Breast epithelium (tissue), 4 donors: Measurements from ENCODE around the gene ATF3. TPM values are rescaled to one million over a fixed set of nuclear protein-coding genes. Genes with fewer than 3 reads are reported as not detected.

Experiments
- DNase-seq, 2 donors: peaks; one replicate each; pipeline ENCODE4 v3.0.0-alpha.2; 2019; ENCODE audit warnings: low spot score in 2 of 2
- H3K27ac ChIP-seq, 2 donors: fragments of 200-600 bp; sonication (generic) in 1 of 2; one replicate each; pipeline ENCODE4 v1.5.1; 2016 to 2019; ENCODE audit warnings: mild to moderate bottlenecking in 1 of 2
- H3K27me3 ChIP-seq, 2 donors: fragments of 200-600 bp; sonication (generic) in 1 of 2; one replicate each; pipeline versions ENCODE4 v1.5.1 to v1.6.0; 2017 to 2019; ENCODE audit warnings: control low read depth in 1 of 2, mild to moderate bottlenecking in 1 of 2
- H3K36me3 ChIP-seq: fragments of 200-600 bp; one replicate; pipeline ENCODE4 v1.5.1; 2019
- H3K4me1 ChIP-seq, 2 donors: fragments of 200-600 bp; sonication (generic); one replicate each; pipeline ENCODE4 v1.5.1; 2016 to 2019; ENCODE audit warnings: control low read depth in 1 of 2
- H3K4me3 ChIP-seq, 3 donors: fragments of 200-600 bp; sonication (generic); 1 replicate in 2 of 3; 2 replicates in 1 of 3; pipeline ENCODE4 v1.5.1; 2016 to 2019; ENCODE audit warnings: mild to moderate bottlenecking in 3 of 3, moderate library complexity in 2 of 3
- H3K9me3 ChIP-seq, 2 donors: fragments of 200-600 bp; sonication (generic) in 1 of 2; one replicate each; pipeline ENCODE4 v1.5.1; 2016 to 2019; ENCODE audit warnings: control low read depth in 1 of 2
- POLR2A ChIP-seq: fragments of 450-650 bp; IDR thresholded peaks from one replicate; pipeline ENCODE4 v1.6.1; 2016; ENCODE audit warnings: antibody characterized with exemption, mild to moderate bottlenecking, moderate library complexity
- POLR2AphosphoS5 ChIP-seq, 3 donors: sonication (generic); formaldehyde crosslinking; IDR thresholded peaks; one replicate each; pipeline ENCODE4 v1.6.1; 2017; ENCODE audit warnings: antibody characterized with exemption in 3 of 3
- intact Hi-C: fragments of 100-400 bp; cut with DNase I; formaldehyde crosslinking; loops from one replicate; pipeline ENCODE4 v1.15.1; 2023; ENCODE audit warnings: low total_unique reads
- total RNA-seq, 3 donors: library from RNA; depleted of rRNA; stranded (reverse); fragments of >200 nt; gene quantifications; one replicate each; pipeline ENCODE4 v1.1.0, GENCODE V29; 2016
- TF ChIP-seq, protein P1 (sequence below), 3 donors: fragments of 450-650 bp; IDR thresholded peaks; one replicate each; pipeline ENCODE4 v1.5.1; 2016 to 2017; ENCODE audit warnings: antibody characterized with exemption in 3 of 3, mild to moderate bottlenecking in 3 of 3, moderate library complexity in 3 of 3

Gene ATF3
- total RNA-seq, 3 donors from 2014 or later = 6.7 to 90.9 (median 26.9) TPM

DNA sequence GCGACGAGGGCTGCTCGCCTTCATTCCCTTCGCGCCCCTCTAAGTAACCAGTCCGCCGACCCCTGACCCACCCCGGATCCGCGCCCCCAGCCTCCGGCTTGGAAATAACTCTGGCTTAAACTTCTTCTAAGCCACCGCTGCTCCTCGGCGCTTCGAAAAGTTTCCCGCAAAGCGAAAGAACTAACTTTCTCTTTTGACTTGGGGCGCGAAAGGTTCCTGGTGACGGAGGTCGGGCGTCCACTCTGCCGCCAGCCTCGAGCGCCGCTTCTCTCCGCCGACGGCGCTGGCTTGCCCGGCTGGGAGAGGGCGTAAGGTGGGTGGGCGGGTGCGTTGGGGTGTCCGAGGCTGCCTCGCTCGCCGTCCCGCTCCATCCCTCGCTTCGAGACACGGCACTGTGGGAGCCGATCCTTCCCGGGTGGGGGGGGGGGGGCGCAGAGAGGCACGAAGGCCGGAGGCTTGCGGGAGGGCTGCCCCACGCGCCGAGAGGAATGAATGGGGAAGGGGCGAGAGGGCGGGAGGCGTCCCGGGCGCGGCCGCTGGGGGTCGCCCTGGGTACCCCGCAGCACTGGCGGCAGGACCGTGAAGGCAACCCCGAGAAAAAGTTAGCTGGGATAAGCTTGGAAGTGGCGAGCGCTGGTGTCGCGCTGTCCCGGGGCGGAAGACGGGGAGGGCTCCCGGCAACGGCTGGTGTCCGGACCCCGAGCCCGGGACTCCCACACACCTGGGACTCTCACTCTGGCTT lies 569 bp downstream of the ATF3 start:
- intact Hi-C loops = loop anchor here (5.0 kb wide), 1 partner anchor 42 kb away; no protein-coding TSS in a partner anchor
- no peaks in the 10 kb centered on the region for H3K36me3 ChIP-seq
- H3K27me3 ChIP-seq = no peaks in the 10 kb centered on the region
- TF ChIP-seq POLR2A (no peak), POLR2AphosphoS5 (IDR thresholded peaks at IDR 0.05) (peak in 1 of 3 donors; percentile 13)
- TF ChIP-seq, protein P1, sequence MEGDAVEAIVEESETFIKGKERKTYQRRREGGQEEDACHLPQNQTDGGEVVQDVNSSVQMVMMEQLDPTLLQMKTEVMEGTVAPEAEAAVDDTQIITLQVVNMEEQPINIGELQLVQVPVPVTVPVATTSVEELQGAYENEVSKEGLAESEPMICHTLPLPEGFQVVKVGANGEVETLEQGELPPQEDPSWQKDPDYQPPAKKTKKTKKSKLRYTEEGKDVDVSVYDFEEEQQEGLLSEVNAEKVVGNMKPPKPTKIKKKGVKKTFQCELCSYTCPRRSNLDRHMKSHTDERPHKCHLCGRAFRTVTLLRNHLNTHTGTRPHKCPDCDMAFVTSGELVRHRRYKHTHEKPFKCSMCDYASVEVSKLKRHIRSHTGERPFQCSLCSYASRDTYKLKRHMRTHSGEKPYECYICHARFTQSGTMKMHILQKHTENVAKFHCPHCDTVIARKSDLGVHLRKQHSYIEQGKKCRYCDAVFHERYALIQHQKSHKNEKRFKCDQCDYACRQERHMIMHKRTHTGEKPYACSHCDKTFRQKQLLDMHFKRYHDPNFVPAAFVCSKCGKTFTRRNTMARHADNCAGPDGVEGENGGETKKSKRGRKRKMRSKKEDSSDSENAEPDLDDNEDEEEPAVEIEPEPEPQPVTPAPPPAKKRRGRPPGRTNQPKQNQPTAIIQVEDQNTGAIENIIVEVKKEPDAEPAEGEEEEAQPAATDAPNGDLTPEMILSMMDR (IDR thresholded peaks at IDR 0.05) = peak in 1 of 3 donors; percentile 44
- DNase-seq = peak; percentile 49 to 63
- no peaks in the 10 kb centered on the region for H3K9me3 ChIP-seq
- peak overlapping the region; percentile 74 to 93 (median 82) for H3K4me3 ChIP-seq
- peak overlapping the region; percentile 96 to 99 for H3K27ac ChIP-seq
- no peaks in the 10 kb centered on the region for H3K4me1 ChIP-seq

DNA sequence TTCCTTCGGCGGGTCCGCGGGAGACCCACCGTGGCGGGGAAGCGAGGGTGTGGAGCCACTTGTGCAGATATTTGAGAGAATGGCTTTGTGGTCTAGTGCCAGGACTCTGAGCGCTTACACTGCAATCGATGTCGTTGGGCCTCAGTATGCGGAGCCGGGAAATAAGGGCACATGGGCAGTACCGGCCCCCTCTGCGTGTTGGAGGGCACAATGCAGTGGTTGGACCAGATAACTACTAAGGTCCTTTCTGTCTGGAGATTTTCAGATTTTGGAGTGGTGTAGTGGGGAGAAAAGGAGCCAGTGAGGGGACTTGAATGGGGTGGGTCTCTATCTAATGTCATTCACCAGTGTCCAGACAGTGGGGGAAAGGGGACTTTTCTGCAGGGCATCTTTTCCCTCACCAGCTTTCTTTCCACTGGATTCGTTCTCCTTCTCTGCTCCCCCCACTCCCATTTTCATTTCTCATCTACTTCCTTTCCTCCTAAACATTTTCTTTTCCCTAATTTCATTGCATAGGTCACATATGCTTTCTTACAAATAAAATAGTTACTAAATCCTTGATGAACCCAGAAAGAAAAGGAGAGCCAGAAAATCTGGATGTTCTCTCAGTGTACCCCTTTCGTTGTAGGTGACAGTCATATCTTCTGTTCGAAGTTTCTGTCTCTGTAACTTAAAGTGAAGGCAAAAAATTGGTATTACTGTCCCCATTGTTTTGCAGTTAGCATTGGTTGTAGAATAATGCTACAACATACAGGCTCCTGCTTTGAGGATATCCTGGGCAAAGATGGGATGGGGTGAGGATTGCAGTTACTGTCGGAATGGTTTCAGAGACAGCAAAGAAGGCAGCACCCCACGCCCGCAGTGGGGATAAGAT lies 1.4 kb downstream of the ATF3 start:
- no peak for DNase-seq
- Histone ChIP-seq H3K9me3 (no peaks in the 10 kb centered on the region), H3K36me3 (no peaks in the 10 kb centered on the region), H3K4me1 (no peaks in the 10 kb centered on the region), H3K4me3 (peak overlapping the region; percentile 74 to 93 (median 82)), H3K27me3 (no peaks in the 10 kb centered on the region), H3K27ac (peak overlapping the region; percentile 96 to 99)
- TF ChIP-seq, protein P1 (IDR thresholded peaks at IDR 0.05) = no peak
- peak; percentile 20 for TF ChIP-seq POLR2A
- TF ChIP-seq POLR2AphosphoS5 (IDR thresholded peaks at IDR 0.05) = peak in 2 of 3 donors; percentile 8 to 60
- intact Hi-C loops = loop anchor here (5.0 kb wide), 1 partner anchor 43 kb away; no protein-coding TSS in a partner anchor

DNA sequence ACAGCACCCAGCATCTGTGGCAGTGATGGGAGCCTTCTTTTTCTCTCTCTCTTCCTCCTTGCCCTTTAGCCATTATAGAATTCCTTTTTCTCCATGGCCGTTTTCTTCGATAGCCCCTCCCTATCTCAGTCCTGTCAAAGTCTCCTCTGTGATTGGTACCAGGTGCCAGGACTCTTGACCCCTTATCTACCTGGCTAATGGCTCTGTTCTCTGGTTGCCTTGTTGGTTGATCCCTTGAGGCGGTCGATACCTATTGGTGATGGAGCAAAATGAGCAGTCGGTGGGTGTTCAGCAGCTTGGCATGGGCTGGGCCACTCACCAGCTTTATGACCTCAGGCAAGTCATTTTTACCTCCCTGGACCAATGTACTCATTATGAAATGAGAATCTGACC lies 2.0 kb downstream of the ATF3 start:
- peak overlapping the region; percentile 74 to 93 (median 82) for H3K4me3 ChIP-seq
- H3K36me3 ChIP-seq = no peaks in the 10 kb centered on the region
- no peaks in the 10 kb centered on the region for H3K9me3 ChIP-seq
- peak in 1 of 3 donors; percentile 29 for TF ChIP-seq POLR2AphosphoS5 (IDR thresholded peaks at IDR 0.05)
- TF ChIP-seq, protein P1 (IDR thresholded peaks at IDR 0.05) = no peak
- no peak overlapping the region for H3K27ac ChIP-seq
- DNase-seq = no peak
- intact Hi-C loops = no loop called here
- H3K4me1 ChIP-seq = no peaks in the 10 kb centered on the region
- no peaks in the 10 kb centered on the region for H3K27me3 ChIP-seq

DNA sequence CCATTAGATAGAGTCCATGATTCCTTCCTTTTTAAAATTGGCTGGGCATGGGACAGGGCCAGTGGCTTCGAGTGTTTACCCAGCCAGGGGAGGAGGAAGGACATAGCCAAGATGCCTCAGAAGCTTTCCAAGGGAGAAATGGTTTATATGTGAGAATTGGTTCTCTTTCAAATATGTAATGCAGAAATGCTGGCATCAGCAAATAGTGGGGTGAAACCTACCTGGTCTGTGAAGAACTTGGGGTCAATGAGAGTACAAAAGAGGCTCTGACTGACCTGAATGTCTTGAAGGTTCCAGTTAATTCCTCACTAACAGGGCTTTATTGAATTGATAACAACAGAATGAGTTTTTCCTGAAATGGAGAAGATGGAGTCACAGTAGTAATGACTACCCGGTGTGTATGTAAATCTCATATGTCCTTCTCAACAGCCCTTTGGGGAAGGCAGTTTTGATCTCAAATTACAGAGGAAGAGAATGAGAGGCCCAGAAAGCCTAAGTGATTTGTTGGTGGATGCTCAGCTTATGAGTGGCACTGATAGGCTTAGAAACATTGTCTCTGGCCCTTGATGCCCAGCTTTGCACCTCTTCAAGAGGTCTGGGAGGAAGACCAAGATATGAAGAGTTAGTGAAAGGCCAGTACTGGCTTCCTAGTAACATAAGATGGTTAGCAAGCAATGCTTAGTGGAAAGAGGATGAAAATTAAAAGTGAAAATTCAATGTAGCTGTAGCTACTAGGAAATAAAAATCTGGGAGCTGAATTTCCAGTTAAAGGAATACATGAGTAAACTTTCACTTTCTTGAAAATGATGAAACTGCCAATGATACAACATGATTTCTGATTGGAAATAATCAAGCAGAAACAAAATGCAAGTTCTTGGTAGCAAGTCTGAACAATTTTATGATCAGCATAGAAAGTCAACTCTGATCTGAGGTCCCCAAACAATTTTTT lies 2.7 kb downstream of the ATF3 start:
- intact Hi-C loops = no loop called here
- Histone ChIP-seq H3K36me3 (no peaks in the 10 kb centered on the region), H3K9me3 (no peaks in the 10 kb centered on the region), H3K4me3 (peak overlapping the region in 2 of 3 donors; percentile 74 to 82), H3K4me1 (no peaks in the 10 kb centered on the region), H3K27me3 (no peaks in the 10 kb centered on the region), H3K27ac (no peak overlapping the region)
- TF ChIP-seq POLR2AphosphoS5 (IDR thresholded peaks at IDR 0.05) = no peak
- TF ChIP-seq, protein P1 (IDR thresholded peaks at IDR 0.05) = no peak
- TF ChIP-seq POLR2A = peak; percentile 16
- no peak for DNase-seq
